HG03378 (cell line): ENCODE data around the gene PSMA6.
"Not testable (repeated sequence)": the region's sequence is repeated elsewhere in the genome, so short reads cannot be mapped to it uniquely, and the experiment has no call there.

Source experiments
- ATAC-seq: cut with Tn5 transposase; IDR thresholded peaks from one replicate; pipeline ENCODE4 v1.9.1; 2021; ENCODE audit warnings: mild to moderate bottlenecking, moderate library complexity; ENCODE audit not compliant: unreplicated experiment

Gene PSMA6

DNA sequence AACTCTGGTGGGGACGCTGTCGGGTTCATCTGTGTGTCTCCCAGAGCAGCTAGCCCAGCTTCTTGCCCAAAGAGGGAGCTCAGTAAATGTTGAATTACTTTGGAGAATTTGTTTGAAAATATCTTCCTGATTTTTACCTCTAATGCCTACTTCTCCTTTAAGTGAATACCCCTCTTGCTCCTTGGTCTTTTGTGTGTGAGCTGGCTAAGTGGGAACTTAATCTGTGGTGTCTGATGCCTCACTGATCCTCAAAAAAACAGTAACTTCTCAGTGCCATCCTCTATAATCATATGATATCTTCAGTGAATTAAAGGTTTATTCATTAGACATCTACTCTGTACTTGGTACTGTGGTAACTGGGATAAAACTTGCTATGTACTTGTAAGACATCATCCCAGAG, 7.7 kb upstream of the PSMA6 start:
- no peak for ATAC-seq

DNA sequence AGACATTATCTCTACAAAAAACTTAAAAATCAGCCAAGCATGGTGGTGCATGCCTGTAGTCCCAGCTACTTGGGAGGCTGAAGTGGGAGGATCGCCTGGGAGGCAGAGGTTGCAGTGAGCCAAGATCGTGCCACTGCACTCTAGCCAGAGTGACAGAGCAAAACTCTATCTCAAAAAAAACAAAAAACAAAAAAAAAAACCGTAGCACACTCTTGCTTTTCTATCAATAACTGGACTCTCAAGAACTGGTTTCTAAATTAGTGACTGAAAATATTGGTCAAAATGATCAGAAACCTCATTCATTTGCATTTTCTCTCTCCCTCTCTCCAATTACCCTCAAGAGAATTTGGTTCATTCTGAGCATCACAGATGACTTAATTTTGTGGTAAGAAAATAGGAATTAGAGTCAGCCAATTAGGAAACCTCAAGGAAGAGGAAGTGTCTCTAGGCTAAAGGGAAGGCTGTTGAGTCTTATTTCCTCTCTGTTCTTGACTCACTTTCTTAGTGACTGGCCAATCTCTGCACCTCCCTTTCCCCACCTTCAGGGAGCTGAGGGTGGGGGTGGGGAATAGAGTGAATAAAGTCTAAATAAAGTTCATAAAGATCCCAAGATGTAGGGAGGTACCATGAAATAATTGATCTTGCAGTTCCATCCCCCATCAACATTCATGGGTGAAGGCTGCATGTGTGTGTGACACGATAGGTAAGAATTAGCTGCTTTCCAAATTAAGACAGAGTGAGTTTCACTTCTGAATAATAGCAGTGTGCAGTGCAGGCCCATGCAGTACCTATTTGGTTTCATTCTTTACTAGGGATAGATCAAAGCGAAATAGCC, 6.8 kb upstream of the PSMA6 start:
- ATAC-seq: peak; percentile 78

DNA sequence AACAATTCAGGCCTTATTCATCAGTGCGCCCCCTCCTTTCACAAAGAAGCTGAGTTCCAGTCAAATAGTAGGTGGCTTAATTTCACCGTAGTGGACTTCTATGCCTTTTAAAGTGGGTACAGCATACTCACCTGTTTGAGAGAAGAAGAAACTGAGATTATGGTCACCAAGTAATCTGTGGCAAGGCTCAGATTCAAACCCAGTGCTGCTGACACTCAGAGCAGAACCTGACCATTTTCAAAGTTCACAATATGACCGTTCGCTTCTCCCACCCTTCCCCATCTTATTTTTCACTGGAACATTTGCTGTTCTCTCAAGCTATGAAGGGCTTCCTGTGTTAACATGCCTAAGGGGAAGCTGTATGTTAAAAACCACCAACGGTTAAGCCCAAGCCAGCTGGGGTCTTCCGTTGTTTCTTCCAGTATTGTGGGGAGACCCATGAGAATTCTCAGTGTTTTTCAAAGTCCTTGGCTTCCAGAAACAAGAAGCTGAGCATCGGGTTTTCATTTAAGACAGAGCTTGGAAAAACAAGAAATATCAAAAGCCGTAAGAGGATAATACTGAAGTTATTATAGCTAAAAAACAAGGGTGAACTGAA, 6.1 kb upstream of the PSMA6 start:
- ATAC-seq: peak; percentile 8

DNA sequence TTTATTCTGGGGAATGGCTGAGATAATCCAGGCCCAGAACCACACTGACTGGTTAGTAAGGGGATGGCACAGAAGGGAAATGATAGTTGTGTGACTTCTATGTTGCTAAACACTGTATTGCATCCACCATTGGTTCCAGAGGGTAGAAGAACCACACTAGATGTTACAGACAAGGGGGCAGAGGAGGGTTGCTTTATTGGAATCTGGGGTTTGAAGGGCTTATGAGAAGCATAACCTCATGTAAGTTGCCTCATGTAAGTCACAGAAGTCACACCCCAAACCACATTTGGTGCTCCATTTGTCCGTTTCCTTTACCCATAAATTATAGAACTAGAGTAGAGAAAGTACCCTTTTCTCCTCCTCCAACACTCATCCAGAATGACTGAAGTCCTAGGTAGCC, 5.5 kb upstream of the PSMA6 start:
- ATAC-seq: no peak

DNA sequence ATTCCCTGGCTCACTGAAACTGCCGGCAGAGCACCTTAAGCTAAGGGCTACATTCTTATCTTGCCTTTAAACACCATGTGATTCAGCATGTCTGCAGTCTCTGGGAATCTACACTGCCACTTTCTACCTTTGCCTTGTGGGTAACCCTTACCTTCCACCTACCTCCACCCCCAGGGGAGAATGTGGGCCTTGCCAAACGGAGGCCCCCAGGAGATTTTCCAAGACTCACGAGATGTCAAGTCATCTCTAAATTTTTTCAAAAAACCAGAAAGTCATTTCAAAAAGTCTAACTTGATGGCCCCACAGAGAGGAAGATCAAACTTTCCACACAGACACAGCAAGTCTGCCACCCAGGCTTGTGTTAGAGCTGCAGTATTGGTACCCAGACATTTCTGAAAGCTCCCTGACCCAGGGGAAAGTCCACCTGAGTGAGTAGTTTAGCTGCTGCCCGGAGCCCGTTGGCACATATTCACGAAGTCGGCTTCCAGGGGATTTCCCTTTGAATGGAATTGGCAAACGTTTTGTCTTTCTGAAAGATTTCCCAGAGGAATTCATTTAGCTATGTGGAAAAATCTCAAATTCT, 4.7 kb upstream of the PSMA6 start:
- ATAC-seq: no peak

DNA sequence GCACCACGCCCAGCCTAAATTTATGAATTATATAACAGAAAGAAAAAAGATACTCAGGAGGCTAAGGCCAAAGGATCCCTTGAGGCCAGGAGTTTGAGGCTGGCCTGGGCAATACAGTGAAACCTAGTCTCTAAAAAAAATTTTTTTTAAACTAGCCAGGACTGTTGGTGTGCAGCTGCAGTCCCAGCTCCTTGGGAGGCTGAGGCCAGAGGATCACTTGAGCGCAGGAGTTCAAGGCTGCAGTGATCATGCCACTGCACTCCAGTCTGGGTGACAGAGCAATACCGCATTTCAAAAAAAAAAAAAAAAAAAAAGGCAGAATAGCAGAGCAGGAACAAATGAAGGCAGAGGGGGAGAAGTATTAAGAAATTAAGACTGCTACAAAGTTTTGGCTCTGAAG, 2.6 kb upstream of the PSMA6 start:
- ATAC-seq: no peak

DNA sequence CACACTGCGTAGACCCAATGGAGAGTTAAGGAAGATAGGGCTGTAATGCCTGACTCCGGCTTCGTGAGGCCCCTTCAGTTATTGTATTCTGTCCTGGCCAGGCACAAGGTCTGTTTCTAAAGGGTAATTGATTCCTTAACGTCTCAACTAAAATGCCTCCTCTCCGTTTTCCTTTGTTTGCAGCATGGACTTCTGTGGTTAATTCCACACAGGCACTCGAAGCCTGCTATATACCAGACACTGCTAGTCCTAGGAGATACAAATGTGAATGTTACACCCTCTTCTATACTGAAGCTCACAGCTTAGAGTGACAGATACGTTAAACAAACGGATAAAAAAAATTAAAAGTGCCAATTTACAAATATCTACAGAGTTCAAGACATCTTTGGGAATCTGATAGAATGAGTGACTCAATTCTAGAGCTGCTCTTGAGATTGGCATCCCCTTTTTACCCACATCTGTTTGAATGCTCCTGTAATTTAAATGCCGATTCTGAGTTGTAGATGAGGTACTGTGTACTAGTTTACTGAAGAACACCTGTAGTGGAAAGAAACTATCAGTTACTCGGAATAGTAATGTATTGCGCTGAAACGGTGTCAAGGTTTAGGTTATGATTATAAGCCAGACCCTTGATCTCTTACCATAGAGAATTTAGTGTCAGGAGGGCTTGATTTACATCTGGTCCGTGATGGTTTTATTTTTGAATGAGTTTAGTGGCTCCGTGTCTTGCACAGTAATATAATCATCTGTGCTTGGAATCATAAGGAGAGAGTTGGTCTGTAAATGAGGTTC, 784 bp downstream of the PSMA6 start:
- ATAC-seq: peak; percentile 18

DNA sequence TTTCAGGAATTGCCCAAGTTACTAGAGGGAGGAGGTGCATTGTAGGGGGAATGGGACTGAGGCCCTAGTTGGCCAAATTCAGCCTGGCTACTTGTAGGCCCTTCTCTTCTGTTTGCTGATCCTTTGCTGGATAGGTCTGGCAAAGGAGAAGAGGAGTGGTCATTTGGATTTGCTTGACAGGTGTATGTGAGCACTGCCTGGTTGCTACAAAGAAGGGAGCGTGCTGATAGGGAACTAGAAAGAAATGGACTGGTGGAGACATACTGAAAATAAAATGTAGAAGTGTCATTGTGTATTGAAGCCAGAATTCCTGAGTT, 3.6 kb downstream of the PSMA6 start:
- ATAC-seq: no peak

DNA sequence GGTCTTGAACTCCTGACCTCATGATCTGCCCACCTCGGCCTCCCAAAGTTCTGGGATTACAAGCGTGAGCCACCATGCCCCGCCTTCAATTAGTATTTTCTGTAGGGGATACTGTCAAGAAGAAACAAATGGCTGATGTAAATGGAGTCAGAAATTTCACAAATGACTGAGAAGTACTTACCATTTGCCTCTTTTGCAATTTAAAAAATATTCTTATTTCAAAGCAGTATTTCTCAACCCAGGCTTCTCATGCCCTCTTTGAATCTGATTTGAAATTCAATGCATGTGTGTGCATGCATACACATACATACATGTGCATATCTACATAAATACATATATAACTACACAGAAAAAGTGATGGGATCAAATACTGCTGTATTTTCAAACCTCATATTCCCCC, 4.4 kb downstream of the PSMA6 start:
- ATAC-seq: no peak

DNA sequence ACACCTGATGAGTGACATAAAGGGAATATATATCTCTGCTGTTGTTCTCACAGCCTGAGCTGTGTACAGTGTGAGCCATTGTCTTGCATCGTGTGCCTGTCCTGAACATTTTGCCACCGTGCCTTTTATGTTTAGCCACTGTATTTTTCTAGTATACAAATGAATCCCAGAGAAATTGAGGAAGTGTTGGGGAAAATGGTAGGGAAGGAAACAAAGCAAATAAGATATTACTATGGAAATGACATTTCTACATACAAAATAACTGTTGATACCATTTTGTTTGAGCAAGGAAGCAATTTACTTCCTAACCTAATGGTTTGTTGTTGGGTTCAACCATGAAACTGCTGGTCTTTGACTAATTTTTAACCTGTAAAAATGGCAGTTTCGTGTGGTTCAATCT, 5.5 kb downstream of the PSMA6 start:
- ATAC-seq: no peak

DNA sequence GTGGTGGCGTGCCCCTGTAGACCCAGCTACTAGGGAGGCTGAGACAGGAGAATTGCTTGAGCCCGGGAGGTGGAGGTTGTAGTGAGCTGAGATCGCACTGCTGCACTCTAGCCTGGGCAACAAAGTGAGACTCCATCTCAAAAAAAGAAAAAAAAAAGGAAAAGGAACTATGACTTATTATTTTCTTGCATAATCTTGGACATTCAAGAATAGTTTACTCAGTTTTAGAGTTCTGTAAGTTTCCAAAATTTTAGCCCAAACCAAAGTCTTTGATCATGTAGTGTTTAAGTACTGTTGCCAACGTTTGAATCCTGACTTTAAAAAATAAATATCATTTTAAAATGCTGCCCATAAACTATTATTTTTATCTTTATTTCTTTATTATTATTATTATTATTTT, 6.2 kb downstream of the PSMA6 start:
- ATAC-seq: no peak

DNA sequence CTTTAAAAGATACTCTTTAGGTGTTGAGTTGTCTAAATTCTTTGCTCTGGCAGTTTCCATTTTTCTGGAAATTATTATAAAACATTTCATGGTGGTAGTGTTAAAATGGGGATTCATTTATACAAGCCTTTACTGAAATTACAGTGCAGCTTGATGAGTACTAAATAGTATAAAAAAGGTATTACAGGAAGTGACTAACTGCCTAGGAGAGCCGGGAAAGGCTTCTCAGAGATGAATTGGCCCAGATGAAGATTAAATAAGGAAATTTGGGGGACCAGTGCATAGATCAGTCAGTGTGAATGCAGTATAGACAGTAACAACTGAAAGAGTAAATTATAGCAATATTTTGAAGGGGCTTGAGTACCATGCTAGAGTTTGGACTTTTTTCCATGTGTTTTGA, 7.5 kb downstream of the PSMA6 start:
- no peak for ATAC-seq

DNA sequence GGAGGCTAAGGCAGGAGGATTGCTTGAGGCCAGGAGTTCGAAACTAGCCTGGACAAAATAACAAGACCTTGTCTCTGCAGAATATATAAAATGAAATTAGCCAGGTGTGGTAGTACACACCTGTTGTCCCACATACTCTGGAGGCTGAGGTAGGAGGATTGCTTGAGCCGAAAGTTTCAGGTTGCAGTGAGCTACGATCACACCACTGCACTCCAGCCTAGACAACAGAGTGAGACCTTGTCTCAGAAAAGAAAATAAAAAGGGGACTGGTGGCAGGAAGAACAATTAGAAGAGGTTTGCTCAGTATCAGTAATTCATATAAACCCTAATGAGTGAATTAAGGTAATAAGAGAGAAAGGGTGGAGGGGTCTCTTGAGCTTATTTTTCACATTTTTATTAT, 8.0 kb downstream of the PSMA6 start:
- no peak for ATAC-seq

DNA sequence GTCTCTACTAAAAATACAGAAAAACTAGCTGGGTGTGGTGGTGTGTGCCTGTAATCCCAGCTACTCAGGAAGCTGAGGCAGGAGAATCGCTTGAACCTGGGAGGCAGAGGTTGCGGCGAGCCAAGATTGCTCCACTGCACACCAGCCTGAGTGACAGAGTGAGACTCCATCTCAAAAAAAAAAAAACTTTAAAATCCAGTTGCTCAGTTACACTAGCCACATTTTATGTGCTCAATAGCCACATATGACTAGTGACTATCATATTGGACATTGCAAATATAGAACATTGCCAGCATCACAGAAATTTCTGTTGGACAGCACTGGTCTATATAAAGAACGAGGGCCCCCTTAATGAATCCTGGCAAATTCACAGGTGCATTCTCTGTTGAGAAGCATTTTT, 9.2 kb downstream of the PSMA6 start:
- not testable (repeated sequence) for ATAC-seq

DNA sequence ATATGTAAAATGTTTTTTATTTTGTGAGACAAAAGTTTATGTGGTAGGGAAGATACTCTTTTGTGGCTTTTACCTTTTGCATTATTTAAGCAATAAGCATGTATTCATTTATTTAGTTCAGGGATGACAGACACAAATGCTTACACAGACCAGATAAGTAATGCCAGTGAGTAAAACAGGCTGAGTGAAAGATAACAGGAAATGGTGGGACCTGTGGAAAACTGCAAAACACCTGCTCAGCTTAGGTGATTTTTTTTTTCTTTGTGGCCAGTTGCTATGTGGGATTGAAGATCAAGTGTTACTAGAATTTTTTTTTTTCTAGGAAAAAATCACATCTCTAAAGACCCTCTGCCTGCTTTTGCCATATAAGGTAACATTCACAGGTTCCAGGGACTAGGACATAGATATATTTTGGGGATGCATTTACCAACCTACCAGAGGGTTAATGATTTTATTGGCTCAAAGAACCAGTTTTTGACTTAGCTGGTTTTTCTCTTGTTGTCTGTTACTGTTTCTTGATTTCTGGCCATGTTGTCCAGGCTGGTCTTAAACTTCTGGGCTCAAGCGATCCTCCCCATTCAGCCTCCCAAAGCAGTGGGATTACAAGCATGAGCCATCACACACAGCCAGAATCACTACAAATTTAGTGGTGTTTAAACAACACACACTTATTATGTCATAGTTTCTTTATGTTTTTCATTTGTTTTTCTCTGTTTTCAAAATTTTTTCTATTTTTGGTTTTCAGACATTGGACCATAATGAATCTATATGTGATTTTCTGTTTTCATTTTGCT, 9.8 kb downstream of the PSMA6 start:
- ATAC-seq: no peak

DNA sequence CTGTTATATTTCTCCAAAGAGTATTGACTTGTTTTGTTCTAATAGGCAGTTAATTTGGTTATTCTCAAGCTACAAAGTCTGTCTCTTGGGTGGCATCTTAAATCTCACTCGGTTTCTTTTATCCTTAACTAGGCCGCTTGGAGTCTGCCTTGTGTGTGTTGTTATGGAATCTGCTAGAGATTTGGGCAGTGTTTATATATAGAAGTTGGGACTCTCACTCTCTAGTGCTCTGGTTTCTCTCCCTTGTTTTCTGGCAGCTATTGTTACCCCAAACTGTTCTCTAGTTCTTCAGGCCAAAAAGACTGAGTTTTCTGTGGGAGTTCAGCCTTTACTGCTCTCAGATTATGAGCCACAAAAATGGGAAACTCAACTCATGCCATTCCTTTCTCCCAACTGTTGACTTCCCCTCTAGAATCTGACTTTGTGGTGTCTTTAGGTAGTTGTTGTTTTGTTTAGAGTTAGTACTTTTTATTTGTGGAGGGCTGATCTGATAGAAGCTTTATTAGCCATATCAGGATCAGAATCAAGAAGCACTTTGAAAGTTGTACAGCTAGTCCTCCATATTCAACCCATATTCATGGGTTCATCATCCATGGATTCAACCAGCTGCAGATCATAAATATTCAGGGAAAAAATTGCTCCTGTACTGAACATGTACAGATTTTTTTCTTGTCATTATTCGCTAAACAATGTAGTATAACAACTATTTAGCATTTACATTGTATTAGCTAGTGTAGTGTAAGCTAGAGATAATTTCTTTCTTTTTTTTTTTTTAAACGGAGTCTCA, 11.2 kb downstream of the PSMA6 start:
- ATAC-seq: no peak

DNA sequence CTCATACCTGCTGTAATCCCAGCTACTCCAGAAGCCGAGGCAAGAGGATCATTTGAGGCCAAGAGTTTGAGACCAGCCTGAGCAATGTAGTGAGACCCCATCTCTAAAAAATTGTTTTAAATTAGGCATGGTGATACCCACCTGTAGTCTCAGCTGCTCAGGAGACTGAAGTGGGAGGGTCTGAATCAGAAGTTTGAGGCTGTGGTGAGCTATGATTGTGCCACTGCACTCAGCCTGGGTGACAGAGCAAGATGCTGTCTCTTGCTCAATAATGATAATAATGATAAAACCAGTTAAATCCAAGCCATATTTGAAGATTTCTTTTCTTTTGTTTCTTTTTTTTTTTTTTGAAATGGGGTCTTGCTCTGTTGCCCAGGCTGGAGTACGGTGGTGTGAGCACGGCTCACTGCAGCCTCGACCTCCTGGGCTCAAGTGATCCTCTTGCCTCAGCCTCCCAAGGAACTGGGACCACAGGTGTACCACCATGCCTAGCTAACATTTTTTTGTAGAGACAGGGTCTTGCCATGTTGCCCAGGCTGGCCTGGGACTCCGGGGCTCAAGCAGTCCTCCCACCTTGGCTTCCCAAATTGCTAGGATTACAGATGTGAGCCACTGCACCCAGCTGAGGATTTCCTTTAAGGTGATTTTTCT, 12.8 kb downstream of the PSMA6 start:
- ATAC-seq: no peak

DNA sequence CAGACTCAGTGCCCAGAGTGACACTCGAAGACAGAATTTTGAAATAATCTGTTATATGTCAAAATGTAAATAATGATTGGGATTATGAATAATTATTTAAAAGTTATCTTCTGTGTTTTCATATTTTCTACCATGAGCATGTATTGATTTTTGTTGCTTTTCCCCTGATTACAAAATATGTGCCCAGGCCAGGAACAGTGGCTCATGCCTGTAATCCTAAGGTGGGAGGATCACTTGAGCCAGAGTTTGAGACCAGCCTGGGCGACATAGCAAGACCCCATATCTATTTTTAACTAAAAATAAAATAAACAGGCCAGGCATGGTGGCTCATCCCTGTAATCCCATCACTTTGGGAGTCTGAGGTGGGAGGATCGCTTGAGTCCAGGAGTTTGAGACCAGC, 13.5 kb downstream of the PSMA6 start:
- no peak for ATAC-seq

DNA sequence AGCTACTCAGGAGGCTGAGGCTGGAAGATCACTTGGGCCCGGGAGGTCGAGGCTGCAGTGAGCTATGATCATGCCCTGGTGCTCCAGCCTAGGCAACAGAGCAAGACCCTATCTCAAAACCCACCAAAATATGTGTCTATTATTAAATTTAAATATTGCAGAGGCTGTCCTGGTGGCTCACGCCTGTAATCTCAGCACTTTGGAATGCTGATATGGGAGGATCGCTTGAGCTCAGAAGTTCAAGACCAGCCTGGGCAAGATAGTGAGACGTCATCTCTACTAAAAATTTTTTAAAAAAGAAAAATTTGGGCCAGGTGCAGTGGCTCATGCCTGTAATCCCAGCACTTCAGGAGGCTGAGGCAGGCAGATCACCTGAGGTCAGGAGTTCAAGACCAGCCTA, 13.9 kb downstream of the PSMA6 start:
- ATAC-seq: no peak

DNA sequence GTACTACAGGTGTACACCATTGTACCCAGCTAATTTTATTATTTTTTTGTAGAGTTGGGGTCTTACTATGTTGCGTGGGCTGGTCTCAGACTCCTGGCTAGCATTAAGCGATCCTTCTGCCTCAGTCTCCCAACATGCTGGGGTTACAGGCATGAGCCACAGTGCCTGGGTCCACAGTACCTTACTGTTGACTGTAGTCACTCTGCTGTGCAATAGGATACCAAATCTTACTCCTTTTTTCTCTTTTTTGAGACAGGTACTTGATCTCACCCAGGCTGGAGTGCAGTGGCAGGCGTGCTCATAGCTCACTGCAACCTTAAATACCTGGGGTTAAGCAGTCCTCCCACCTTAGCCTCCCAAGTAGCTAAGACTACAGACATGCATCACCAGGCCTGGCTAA, 25.6 kb downstream of the PSMA6 start:
- no peak for ATAC-seq
